Fibroblast of pulmonary artery (primary cell): ENCODE measurements around the gene TRMT61A.
A peak's percentile ranks its signal among the peaks of the same experiment; 100 is the strongest.

Experiments
- DNase-seq: peaks from one replicate; pipeline ENCODE4 v3.0.0-alpha.2; 2010; ENCODE audit warnings: low read depth
- H3K4me3 ChIP-seq: replicated peaks from 2 replicates; pipeline ENCODE4 v1.5.1; 2011; ENCODE audit warnings: low read depth, mild to moderate bottlenecking, control low read depth, low read length, moderate library complexity
- CTCF ChIP-seq: IDR thresholded peaks from 2 replicates; pipeline ENCODE4 v1.5.1; 2011; ENCODE audit warnings: mild to moderate bottlenecking, control low read depth, low read length, inconsistent platforms; ENCODE audit errors: missing control alignments

The TRMT61A gene

GRCh38 chr14:103516426-103517173, 12.4 kb upstream of the TRMT61A start:
- H3K4me3 ChIP-seq, result no peak overlapping the region
- no peak for DNase-seq
- TF ChIP-seq CTCF, result no peak

- no peak overlapping the region for H3K4me3 ChIP-seq
- TF ChIP-seq CTCF, result no peak
- no peak for DNase-seq
Measured at GRCh38 chr14:103517174-103517566, 11.8 kb upstream of the TRMT61A start.

DNA sequence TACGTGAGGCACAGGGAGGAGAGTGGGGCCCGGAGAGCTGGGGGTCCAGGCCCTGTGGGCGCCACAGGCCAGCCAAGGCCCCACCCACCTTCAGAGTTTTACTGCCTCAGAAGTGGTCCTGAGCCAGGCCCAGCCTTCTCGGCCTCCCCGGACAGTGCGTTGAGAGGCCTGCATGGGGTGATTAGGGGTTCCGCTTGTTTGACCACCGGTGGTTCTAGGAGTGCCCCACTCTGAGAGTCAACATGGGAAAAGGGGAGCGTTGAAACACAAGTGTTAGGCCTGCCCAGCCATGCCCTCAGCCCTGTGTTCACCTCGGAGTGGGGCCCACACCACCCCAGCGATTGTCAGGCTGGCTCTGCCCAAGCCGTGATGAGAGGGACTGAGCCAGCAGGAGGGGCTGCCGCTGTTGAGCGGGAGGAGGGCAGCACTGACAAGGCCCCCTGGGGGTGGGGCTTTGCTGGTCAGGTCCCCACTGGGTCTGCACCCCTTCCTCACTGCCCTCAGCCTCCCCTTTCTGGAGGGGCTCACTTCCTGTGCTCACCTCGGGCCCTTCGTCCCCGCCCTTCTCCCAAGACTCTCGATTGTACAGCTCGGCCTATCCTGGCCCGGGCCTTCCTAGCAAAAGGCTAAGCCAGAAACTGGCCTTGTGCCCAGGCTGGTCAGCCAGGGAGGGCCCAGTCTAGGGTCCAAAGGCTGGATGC, 11.1 kb upstream of the TRMT61A start:
- TF ChIP-seq CTCF, result no peak
- H3K4me3 ChIP-seq, result no peak overlapping the region
- DNase-seq, result no peak

- H3K4me3 ChIP-seq, result no peak overlapping the region
- TF ChIP-seq CTCF, result peak; percentile 89
- DNase-seq, result peak; percentile 48
Measured at GRCh38 chr14:103518422-103519042, 10.5 kb upstream of the TRMT61A start.

DNA sequence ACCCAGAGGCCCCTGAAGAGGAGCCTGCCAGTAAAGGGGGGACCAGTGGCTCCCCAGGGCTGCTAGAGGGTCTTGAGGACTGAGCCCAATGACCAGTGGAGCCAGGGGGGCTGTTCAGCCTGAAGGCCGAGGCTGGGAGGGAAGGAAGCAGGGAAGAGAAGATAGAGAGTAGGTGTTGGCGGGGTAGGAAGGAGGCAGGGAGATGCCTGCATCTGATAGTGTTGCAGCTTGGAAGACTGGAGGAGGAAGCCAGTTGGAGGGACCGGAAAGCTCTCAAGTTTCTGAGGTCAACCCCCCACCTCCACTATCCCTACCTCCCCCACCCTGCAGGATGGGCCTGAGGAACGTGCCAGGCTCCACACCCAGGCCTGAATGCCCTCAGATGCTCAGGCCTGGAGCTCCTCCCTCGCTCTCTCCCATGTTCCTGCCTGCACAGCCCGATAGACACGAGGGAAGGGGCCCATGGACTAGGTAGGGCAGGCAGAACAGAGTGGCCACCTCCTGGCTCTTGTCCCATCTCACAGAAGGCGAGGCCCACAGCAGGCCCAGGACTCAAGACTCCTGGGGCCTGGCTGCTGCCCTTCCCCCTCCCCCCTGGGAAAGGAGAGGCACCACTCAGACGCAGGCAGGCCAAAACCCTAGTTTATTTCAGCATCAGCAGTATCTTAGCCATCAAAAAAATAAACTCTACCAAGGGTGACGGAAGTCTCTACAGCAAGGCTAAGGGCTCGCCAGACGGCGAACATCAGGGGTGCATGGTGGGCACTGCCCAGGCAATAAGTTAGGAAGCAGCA, 9.8 kb upstream of the TRMT61A start:
- no peak for TF ChIP-seq CTCF
- peak; percentile 33 for DNase-seq
- no peak overlapping the region for H3K4me3 ChIP-seq

DNA sequence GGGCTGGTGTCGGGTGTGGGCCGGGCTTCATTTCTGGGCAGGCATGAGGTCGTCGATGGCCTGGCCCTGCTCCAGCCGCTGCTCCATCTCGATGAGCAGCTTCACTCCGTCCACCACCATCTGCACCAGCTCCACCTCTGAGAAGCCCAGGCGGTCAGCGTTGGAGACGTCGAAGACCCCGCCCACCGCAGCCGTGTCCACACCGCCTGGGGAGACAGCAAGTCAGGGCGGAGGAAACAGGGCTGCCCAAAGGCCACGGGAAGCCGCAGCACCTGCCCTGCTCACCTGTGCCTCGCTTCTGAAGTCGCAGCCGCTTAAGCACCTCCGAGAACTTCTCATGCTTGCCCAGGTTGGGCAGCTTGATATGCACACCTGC, 9.2 kb upstream of the TRMT61A start:
- DNase-seq, result no peak
- no peak overlapping the region for H3K4me3 ChIP-seq
- TF ChIP-seq CTCF, result no peak
